Renal cortical epithelial cell (primary cell): ENCODE measurements around the gene SCUBE3. TPM values are rescaled to one million over a fixed set of nuclear protein-coding genes. Genes with fewer than 3 reads are reported as not detected.

Experiments used
- total RNA-seq: library from RNA; depleted of rRNA; stranded (reverse); fragments of >200 nt; gene quantifications from 2 replicates; pipeline ENCODE4 v1.2.3, GENCODE V29; 2014

The SCUBE3 gene
- total RNA-seq, 1 donor from 2014 or later: 0.15 TPM

Other genes starting within 250 kb of the SCUBE3 start
- gene TCP11, start 72.6 kb upstream of the SCUBE3 start, total RNA-seq: 0.60 and 0.87 TPM in 2 replicates
- 15.6 and 23.0 TPM in 2 replicates for gene ZNF76, start 45.8 kb downstream of the SCUBE3 start, total RNA-seq
- gene DEF6, start 83.9 kb downstream of the SCUBE3 start, total RNA-seq: 0.99 and 2.6 TPM in 2 replicates
- 6.8 and 14.3 TPM in 2 replicates for gene PPARD, start 128.6 kb downstream of the SCUBE3 start, total RNA-seq
- 2.0 and 6.4 TPM in 2 replicates for gene FANCE, start 238.4 kb downstream of the SCUBE3 start, total RNA-seq